GOT3 (cell line): ENCODE data around the gene NTM.

Source experiments
- DNase-seq: peaks from one replicate; lab custom pipeline; 2025; ENCODE audit warnings: mixed read lengths; lab: John Stamatoyannopoulos, UW

The NTM gene

GRCh38 chr11:132075447-132075846, 705.0 kb downstream of the NTM start:
- DNase-seq = no peak

GRCh38 chr11:132077416-132077815, 707.0 kb downstream of the NTM start:
- DNase-seq = no peak

- DNase-seq = no peak
Measured at GRCh38 chr11:132078264-132079076, 708.1 kb downstream of the NTM start.

GRCh38 chr11:132080127-132080526, 709.7 kb downstream of the NTM start:
- no peak for DNase-seq

DNA sequence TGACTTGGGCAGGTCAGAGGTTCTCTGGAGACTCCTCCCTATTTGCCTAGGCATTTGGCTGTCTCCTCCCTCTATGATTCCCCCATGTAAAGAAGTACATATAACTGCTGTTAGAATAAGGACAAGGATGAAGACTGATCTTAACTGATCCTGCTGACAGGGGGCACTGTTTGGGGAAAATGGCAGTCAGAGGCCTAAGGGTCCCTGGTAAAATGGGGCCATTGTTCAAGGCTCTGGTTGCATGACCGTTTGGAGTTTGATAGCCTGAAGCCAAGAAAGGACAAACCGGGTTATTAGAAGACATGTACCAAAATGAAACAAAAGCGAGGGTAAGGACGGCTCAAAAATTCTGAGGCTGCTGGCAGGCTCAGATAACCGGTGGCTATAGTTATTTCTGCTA, 712.2 kb downstream of the NTM start:
- no peak for DNase-seq

DNA sequence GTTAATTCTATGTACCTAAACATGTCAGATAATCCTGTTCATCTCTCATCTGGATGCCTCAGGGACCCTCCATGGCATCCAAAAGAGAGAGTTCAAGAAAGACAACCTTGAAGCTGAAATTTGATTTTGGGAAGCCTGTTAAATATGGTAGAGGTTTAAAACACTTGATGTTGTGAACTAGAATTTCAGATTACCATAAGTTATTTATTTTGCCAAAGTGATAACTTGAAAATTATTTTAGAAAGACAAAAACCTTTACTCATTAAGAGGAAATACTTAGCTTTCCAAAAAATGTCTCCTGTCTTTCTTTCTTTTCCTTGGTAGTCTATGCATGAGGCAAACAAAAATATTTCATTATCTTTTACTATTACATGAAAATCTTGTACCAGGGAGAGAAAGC, 714.0 kb downstream of the NTM start:
- DNase-seq = no peak

GRCh38 chr11:132087148-132087547, 716.7 kb downstream of the NTM start:
- DNase-seq = no peak

GRCh38 chr11:132088551-132088950, 718.1 kb downstream of the NTM start:
- no peak for DNase-seq

DNA sequence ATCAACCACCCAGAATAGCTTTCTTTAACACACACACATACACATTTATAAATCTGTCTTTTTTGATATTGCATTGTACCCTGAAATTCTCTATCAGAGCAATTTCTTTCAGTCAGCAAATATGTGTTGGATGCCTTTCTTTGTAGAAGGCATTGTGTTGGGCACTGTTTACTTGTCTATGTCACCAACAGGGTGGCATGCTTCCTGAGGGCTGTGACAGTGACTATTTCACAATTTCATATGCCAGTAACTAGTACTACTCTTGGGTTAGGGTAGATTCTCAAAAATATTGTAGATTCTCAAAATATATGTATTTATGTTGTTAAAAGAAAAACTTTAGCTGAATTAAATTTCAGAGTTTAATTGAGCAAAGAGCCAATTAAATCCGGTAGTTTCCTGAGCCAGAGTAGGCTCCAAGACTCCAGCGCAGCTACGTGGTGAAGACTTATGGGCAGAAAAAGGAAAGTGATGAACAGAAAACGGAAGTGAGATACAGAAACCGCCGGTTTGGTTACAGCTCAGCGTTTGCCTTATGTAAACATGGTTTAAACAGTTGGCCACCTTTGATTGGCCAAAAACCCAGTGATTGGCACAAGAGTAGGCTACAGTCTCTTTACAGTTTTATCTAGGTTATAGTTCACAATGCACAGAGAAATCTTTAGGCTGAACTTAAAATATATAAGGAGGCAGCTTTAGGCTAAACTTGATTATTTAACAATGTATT, 723.3 kb downstream of the NTM start:
- no peak for DNase-seq

DNA sequence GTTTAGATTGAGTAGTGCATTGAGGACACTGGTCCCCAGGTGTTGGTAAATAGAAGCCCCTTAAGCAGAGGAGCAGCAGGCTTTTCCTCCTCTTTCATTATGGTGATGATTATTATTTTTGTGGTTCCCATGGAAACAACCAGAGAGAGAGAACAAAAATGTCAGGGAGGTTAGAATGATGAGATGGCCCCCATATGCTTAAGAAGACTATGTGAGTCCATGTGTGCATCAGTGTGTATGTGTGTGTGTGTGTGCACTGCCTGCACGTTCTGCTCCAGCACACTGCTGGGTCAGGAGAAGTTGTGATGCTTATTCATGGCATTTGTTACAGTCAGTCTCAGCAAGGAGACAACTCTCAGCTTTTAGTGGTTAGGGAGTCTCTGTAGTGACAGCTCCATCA, 724.2 kb downstream of the NTM start:
- DNase-seq = no peak

GRCh38 chr11:132095230-132096131, 725.1 kb downstream of the NTM start:
- no peak for DNase-seq

DNA sequence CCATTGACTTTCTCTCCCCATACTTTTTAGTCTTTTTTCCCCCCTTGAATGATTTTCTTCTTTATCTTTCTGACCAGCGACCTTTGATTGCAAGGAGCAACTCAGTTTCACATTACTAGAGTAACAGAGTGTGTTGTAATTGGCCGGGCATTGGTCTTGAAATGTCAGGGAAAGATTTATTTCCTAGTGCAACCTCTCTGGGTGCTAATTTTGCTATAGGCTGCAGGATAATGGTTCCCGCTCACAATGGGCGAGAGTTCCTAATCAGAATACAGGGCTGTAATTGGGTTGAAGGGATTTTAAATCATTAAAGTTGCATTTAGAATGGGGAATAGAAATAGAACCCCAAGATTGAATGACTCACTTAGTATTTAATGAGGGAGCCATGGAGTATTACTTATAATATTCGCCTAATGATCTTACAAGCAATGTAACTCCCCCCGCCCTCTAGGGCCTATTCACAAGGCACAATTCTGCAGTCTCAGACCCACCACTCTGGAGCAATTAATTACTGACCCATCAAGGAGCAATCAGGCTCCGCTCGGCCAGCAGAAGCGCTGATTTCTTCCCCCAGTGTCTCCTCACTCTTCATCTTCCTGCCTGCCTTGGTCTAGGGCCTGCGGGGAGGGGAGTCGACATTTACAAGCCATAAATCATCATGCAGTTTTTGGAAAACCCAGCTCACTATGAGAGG, 725.9 kb downstream of the NTM start:
- DNase-seq = no peak

- DNase-seq = no peak
Measured at GRCh38 chr11:132099692-132100091, 729.3 kb downstream of the NTM start.

DNA sequence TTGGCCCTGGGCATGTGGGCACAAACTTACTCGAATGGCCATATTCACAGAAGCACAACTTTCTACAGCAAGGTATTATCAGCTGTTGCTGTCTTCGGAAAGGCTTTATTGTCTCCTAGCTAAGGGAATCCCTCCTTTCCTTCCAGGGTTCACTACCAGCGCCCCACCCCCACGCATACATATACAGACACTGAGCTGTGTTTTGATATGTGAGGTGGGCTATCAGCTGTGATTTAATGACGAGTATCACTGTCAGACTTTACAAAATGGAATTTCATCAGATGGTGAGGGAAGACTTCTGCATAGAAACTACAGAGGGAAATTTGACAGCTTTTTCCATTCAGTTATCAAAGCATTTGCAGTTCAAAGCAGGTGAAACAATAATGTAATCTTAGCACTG, 730.2 kb downstream of the NTM start:
- DNase-seq = no peak

GRCh38 chr11:132101881-132102280, 731.5 kb downstream of the NTM start:
- DNase-seq = no peak

DNA sequence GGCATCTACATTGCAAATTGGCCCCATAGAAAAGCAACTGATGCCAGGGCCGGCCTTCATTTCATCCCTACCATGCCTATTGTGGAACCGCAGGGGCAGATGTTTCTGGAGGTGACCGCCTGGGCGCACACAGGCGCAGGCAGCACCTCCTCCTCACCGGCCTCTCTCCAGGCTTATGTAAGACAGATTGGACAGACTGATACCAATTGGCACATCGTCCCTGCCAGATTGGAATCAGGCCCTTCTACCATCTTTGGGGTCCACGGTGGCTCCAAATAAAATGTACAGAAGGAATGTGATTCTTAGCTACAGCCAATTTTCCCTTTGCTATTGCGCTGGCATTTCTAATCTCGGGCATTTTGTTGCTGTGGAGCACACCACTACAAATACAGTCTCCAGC, 732.6 kb downstream of the NTM start:
- no peak for DNase-seq

- no peak for DNase-seq
Measured at GRCh38 chr11:132106096-132106982, 735.9 kb downstream of the NTM start.

GRCh38 chr11:132111316-132111715, 740.9 kb downstream of the NTM start:
- DNase-seq = no peak

GRCh38 chr11:132111838-132112237, 741.4 kb downstream of the NTM start:
- DNase-seq = no peak

GRCh38 chr11:132112846-132113245, 742.4 kb downstream of the NTM start:
- no peak for DNase-seq

- no peak for DNase-seq
Measured at GRCh38 chr11:132114185-132114584, 743.8 kb downstream of the NTM start.
